Endometrial microvascular endothelial cells (primary cell): ENCODE measurements around the gene INO80D. TPM values are rescaled to one million over a fixed set of nuclear protein-coding genes. Genes with fewer than 3 reads are reported as not detected.

Experiments
- in situ Hi-C: cut with HindIII; loops from 2 replicates; pipeline ENCODE4 v1.10.0; 2017; ENCODE audit warnings: low sequenced_read_pairs, low pct_unique_long_range_greater_than_20kb; ENCODE audit errors: inconsistent ontology term
- total RNA-seq: library from RNA; depleted of rRNA; stranded (reverse); fragments of >200 nt; gene quantifications from one replicate; pipeline ENCODE4 v1.2.3, GENCODE V29; 2015; ENCODE audit errors: inconsistent ontology term

Gene INO80D
- total RNA-seq, 1 donor from 2014 or later = 5.9 TPM

- in situ Hi-C loops = no loop called here
Measured at GRCh38 chr2:205959521-205959920, 126.5 kb downstream of the INO80D start.

GRCh38 chr2:205957452-205958154, 128.4 kb downstream of the INO80D start:
- in situ Hi-C loops = no loop called here

DNA sequence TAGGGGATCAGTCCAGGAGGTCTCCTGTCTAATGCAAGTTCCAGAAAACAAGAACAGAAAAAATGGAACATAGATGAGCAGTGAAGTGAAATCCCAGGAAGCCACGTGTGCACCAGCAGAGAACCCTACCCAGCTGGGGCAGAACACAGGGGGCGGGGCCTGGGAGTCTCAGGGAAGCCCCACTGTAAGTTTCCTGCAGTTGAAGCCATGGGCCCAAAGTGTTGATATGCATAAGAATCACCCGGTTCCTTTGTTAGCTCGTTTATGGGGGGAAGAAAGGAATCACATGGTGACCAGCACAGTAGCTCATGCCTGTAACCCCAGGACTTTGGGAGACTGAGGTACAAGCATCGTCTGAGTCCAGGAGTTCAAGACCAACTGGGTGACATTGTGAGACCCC, 131.3 kb downstream of the INO80D start:
- in situ Hi-C loops = no loop called here

DNA sequence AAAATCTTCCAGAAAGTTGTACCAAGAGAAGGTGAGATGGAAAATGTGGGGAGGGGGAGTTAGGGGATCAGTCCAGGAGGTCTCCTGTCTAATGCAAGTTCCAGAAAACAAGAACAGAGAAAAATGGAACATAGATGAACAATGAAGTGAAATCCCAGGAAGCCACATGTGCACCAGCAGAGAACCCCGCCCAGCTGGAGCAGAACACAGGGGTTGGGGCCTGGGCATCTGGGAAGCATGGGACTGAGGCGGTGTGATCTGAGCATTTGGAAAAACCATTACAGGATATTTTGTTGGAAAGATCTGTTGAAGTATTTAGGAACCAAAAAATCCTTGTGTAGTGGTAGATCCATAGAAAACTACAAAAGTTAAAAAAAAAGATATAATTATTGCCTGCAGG, 133.7 kb downstream of the INO80D start:
- in situ Hi-C loops = no loop called here

DNA sequence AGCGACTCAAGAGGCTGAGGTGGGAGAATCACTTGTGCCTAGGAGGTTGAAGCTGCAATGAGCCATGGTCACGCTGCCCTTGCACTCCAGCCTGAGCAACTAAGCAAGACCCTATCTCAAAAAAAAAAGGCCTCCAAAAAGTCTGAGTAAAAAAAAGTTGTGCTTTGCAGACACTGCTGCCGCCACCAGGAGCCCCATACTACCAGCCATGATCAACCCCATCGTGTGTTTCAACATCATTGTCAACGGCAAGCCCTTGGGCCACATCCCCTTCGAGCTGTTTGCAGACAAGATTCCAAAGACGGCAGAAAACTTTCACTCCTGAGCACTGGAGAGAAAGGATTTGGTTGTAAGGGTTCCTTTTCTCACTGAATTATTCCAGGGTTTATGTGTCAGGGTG, 137.1 kb downstream of the INO80D start:
- in situ Hi-C loops = no loop called here

- in situ Hi-C loops = no loop called here
Measured at GRCh38 chr2:205948496-205948837, 137.5 kb downstream of the INO80D start.

- in situ Hi-C loops = no loop called here
Measured at GRCh38 chr2:205947621-205948495, 138.1 kb downstream of the INO80D start.

DNA sequence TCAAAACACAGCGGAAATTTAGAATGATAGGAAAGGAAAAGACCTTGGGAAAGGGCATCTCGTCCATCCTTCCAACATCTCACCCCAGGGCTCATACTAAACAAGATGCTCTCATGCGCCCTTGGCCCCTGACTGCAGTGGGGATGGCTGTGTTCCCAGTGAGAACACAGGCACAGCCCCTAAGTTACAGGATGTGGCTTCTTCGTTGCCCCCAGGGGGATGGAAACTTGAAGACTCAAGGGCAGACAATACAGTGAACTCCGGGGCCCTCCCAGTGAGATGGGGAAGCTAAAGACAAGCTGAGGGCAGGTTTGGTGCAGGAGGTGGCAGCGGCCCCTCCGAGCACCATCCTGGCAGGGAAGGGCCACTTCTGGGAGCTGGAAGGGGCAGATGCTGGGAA, 139.7 kb downstream of the INO80D start:
- in situ Hi-C loops = no loop called here

Other genes starting within 250 kb of the INO80D start
- gene NDUFS1, start 73.3 kb upstream of the INO80D start, total RNA-seq = 151 TPM
- 437 TPM for gene EEF1B2, start 73.7 kb upstream of the INO80D start, total RNA-seq
- gene ZDBF2, start 188.5 kb upstream of the INO80D start, total RNA-seq = 3.7 TPM